Aorta (tissue), 5 donors: ENCODE data around the gene VEPH1. TPM values are rescaled to one million over a fixed set of nuclear protein-coding genes. Genes with fewer than 3 reads are reported as not detected.
A peak's percentile ranks its signal among the peaks of the same experiment; 100 is the strongest.

ENCODE experiments used
- ATAC-seq: fragments of 200-7000 bp; cut with Tn5 transposase; one replicate; pipeline ENCODE4 v1.9.1; 2022; ENCODE audit warnings: moderate library complexity; ENCODE audit not compliant: low FRiP score
- DNase-seq, 2 donors: peaks; one replicate each; pipeline ENCODE4 v3.0.0-alpha.2; 2020
- H3K27ac ChIP-seq, 2 donors: one replicate each; pipeline ENCODE4 v1.5.1; 2013; ENCODE audit warnings: low read length in 2 of 2, mild to moderate bottlenecking in 2 of 2, moderate library complexity in 2 of 2, control low read depth in 1 of 2, inconsistent platforms in 1 of 2, low read depth in 1 of 2
- H3K27me3 ChIP-seq, 2 donors: one replicate each; pipeline ENCODE4 v1.6.1; 2013; ENCODE audit warnings: control low read depth in 1 of 2, low read length in 1 of 2, mild to moderate bottlenecking in 1 of 2, moderate library complexity in 1 of 2; ENCODE audit not compliant: insufficient read depth in 2 of 2, control insufficient read depth in 1 of 2
- H3K36me3 ChIP-seq, 2 donors: one replicate each; pipeline ENCODE4 v1.6.1; 2013; ENCODE audit warnings: control low read depth in 1 of 2, low read length in 1 of 2, mild to moderate bottlenecking in 1 of 2; ENCODE audit not compliant: insufficient read depth in 2 of 2, control insufficient read depth in 1 of 2
- H3K4me1 ChIP-seq, 2 donors: one replicate each; pipeline ENCODE4 v1.6.1; 2013; ENCODE audit warnings: low read length in 2 of 2, control low read depth in 1 of 2, mild to moderate bottlenecking in 1 of 2, moderate library complexity in 1 of 2; ENCODE audit not compliant: insufficient read depth in 2 of 2, control insufficient read depth in 1 of 2
- H3K4me3 ChIP-seq, 2 donors: one replicate each; pipeline ENCODE4 v1.5.1; 2013; ENCODE audit warnings: low read length in 2 of 2, control low read depth in 1 of 2, mild to moderate bottlenecking in 1 of 2
- H3K9me3 ChIP-seq: one replicate; pipeline ENCODE4 v1.6.1; 2013; ENCODE audit warnings: mild to moderate bottlenecking, low read length; ENCODE audit not compliant: control insufficient read depth
- WGBS, 2 donors: extraction: QIAGEN DNeasy Blood & Tissue Kit; methylation state at CpG; one replicate each; pipeline ENCODE4 v1.1.7; 2013; 5-methylcytosine and 5-hydroxymethylcytosine counted together
- intact Hi-C, 2 donors: fragments of 100-400 bp; cut with DNase I; formaldehyde crosslinking; loops; one replicate each; pipeline versions ENCODE4 v1.14.2 to v1.15.0; 2022
- long read RNA-seq, 2 donors: library from polyadenylated mRNA; unstranded; transcript quantifications; one replicate each; pipeline ENCODE4 v2.0.0, GENCODE V29; 2020 to 2021
- polyA plus RNA-seq, 2 donors: library from polyadenylated mRNA; stranded (reverse); fragments of 200-250 nt; gene quantifications; one replicate each; pipeline ENCODE4 v1.2.3, GENCODE V29; 2013
- total RNA-seq, 2 donors: library from RNA; stranded (reverse); fragmentation: NEBNext Ultra II Directional; extraction: Animal tissue kit (Norgen Biotek cat#: 25700); gene quantifications; one replicate each; pipeline ENCODE4 v1.2.1, GENCODE V29; 2021
- donor health status: healthy with polysubstance abuse.
- donor health status: Bipolar disorder and iron deficiency.
- donor health status: DM: no; HTN: no; CAD: no.
- donor health status: DM: no; HTN: no; CAD: no.
- donor health status: DM: yes; HTN: yes; CAD: no.

Gene VEPH1
- total RNA-seq (under 1 TPM in 1 of 2 donors, not detected in 1; 0.81 TPM), polyA plus RNA-seq (under 1 TPM in 1 of 2 donors, not detected in 1; 0.77 TPM)
- long read RNA-seq, donor 1: 0 reads
- long read RNA-seq, donor 2, partial matches to known transcripts: 1 of 3 reads
- long read RNA-seq, donor 2, other reads (novel, unspliced or antisense): 2 of 3 reads

DNA sequence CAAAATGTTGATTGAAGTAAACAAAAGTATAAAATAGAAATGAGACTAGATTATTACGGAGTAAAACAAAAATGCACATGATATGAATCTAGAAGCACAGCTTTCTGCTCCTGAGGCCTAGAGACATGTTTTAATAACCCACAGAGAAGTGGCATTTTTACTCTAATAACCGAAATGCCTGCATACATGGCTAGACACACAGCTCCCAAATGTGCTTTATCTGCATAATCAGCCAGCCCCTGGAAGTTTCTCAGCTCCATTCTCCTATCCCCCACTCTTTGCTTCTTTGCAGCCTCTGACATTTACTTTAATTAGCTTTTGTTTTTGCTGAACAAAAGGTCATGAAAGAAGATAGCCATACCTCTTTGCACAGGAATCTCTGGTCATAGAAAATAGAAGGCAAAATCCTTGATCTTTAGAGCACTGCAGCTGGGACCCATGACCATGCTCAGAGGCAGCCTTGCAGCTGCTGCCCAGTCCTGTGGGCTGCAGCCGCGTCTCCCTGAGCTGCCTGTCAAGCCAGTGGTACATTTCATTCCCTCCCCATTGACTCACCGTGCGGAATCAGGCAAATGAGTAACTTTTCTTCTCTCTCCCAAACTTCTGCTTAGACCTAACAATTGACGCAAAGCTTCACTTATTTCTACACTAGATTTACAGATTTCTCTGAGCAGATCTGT is at the start of gene VEPH1:
VEPH1 (minus strand) TSS at position 501 of the 680 bp plus-strand sequence. CDS start 8,067 bp downstream, outside the sequence.
- no peak for ATAC-seq
- no peaks in the 10 kb centered on the region for H3K4me1 ChIP-seq
- no peak within 1 kb of the TSS for H3K4me3 ChIP-seq
- H3K27ac ChIP-seq: no peak within 1 kb of the TSS
- no peaks in the 10 kb centered on the region for H3K9me3 ChIP-seq
- no peak for DNase-seq
- intact Hi-C loops: no loop called here
- 73 to 77% methylated on average over 7 of the region's 7 CpGs for WGBS, 2 donors
- H3K27me3 ChIP-seq: no peaks in the 10 kb centered on the region
- H3K36me3 ChIP-seq: no peaks in the 10 kb centered on the region

DNA sequence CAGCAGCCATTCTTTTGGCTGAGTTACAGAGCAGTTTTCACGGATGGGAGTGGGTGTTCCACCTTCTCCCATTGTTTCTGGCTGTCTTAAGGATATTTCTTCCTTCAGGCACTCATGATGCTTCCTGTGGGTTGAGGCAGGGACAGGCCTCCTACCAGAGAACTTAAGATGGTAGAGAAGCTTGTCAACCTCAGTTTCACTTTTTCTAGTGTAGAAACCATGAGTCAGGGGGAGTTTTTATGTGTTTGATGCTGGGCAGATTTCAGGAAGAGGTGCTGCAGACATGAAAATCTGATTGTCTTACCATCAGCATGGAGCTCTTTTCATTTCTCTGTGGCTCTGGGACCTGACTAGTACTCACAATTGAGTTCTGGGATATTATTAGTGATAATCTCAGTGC is 48.7 kb upstream of the VEPH1 start:
- Histone ChIP-seq H3K4me3 (no peak overlapping the region), H3K9me3 (peaks cover 2% of the 10 kb centered on the region), H3K4me1 (no peaks in the 10 kb centered on the region), H3K27me3 (no peaks in the 10 kb centered on the region), H3K27ac (no peak overlapping the region), H3K36me3 (no peaks in the 10 kb centered on the region)
- DNase-seq: no peak
- intact Hi-C loops: no loop called here
- WGBS, 2 donors: 71 to 76% methylated on average over 1 of the region's 1 CpG
- no peak for ATAC-seq

DNA sequence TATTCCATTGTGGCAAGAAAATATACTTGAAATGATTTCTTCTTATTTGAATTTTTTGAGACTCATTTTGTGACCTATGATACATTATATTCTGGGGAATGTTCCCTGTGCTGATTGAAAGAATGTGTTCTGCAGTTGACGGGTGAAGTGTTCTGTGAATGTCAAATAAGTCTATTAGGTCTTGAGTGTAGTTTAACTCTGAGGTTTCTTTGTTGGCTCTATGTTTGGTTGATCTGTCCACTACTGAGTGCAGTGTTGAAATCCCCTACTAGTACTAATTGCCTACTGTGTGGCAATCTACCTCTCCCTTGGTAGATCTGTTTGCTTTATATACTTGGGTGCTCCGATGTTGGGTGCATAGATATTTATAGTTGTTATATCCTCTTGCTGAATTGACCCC is 46.3 kb upstream of the VEPH1 start:
- H3K4me1 ChIP-seq: no peaks in the 10 kb centered on the region
- H3K9me3 ChIP-seq: peaks cover 2% of the 10 kb centered on the region
- H3K27me3 ChIP-seq: no peaks in the 10 kb centered on the region
- DNase-seq (no peak), ATAC-seq (no peak)
- intact Hi-C loops: no loop called here
- H3K4me3 ChIP-seq: no peak overlapping the region
- no peaks in the 10 kb centered on the region for H3K36me3 ChIP-seq
- 64 to 74% methylated on average over 2 of the region's 2 CpGs for whole genome bisulfite sequencing, 2 donors
- H3K27ac ChIP-seq: no peak overlapping the region

DNA sequence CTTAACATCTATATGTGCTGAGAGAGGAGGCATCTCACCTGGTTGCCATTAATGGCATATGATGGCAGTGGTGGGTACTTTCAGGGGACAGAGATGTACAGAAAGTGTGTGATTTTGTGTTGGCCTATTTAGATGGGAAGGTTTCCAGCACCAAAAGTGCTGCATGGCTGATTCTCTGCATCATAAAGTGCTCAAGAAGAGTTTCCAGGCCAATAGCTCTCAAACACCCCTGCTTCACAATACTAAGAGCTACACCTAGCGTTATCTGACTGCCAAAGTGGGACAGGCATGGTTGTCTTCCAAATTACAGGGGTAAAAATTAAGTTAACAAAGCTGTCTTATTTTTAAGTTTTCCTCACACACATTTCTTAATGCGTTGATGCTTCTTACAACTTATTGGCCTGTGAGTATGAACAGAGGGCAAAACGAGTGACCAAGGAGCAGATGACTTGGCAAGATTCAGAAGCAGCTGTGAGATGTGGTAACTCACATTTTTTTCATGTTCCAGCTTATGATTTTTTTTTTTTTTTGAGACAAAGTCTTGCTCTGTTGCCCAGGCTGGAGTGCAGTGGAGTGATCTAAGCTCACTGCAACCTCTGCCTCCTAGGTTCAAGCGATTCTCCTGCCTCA is 41.4 kb upstream of the VEPH1 start:
- ATAC-seq: no peak
- H3K27me3 ChIP-seq: no peaks in the 10 kb centered on the region
- H3K27ac ChIP-seq: no peak overlapping the region
- H3K36me3 ChIP-seq: no peaks in the 10 kb centered on the region
- no peak for DNase-seq
- no peaks in the 10 kb centered on the region for H3K4me1 ChIP-seq
- intact Hi-C loops: no loop called here
- peaks cover 2% of the 10 kb centered on the region for H3K9me3 ChIP-seq
- 70 to 80% methylated on average over 4 of the region's 4 CpGs for WGBS, 2 donors
- no peak overlapping the region for H3K4me3 ChIP-seq

DNA sequence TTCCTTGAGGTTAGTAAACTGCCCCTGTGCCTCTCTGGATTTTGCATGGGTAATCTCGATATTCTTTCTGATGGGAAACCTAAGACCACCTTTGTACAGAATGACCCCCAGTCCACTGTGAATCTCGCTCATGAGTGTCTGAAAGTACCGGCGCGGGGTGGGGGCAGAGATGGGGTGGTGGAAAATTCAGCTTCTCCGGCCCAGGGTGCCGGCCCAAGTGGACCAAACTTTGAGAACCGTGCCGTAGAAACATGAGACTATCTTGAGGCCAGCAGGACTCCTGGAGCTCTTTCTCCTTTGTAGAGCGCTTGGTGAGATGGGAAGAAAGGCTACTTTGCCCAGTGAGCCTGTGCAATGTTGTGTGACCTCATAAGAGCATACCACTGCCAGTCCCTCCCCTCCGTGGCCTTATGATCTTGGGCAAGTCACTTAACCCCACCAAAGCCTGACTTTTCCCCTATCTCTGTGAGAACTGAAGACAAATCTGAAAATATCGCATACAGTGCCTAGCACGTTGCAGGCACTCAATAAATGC is 40.4 kb upstream of the VEPH1 start:
- ATAC-seq (no peak), DNase-seq (no peak)
- H3K4me1 ChIP-seq: no peaks in the 10 kb centered on the region
- no peaks in the 10 kb centered on the region for H3K36me3 ChIP-seq
- intact Hi-C loops: no loop called here
- peaks cover 2% of the 10 kb centered on the region for H3K9me3 ChIP-seq
- H3K27me3 ChIP-seq: no peaks in the 10 kb centered on the region
- H3K27ac ChIP-seq: no peak overlapping the region
- H3K4me3 ChIP-seq: peak overlapping the region; percentile 21 to 37
- WGBS, 2 donors: 73 to 78% methylated on average over 13 of the region's 13 CpGs

DNA sequence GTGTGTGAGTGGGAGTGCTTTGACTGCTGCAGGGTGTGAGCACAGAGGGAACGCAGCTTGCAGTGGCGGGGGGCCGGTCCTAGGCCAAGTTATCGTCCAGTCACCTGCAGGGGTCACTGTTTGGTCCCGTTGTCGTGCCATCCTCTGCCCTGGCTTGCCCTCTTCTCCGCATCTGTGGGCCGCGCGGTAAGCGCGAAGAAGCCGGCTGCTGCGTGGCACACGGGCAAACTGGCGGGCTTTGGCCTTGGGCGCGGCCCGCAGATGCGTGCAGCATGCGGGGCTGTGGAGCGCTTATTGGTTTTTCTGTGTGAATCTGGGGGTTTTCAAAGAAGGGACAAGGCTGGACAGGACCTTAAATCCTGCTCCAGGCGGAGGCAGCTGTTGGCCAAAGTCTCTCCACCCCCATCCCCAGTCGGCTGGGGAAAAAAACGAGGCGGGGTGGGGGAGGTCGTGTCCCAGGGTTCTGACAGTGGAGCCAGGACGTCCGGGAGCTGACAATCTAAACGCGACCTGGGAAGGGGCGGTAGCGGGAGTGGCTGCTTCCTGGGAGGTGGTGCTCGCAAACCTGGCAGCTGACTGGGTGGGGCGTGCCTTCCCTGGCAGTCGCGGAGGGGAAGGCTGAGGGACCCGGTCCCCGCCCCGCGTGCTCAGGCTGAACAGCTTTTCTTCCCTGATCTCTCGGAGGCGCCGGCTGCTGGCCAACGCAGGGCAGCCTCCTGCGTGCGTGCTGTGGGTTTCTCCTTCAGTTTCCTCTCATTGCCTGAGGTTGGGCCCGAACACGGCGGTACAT is 39.7 kb upstream of the VEPH1 start:
- no peak overlapping the region for H3K27ac ChIP-seq
- intact Hi-C loops: no loop called here
- peak overlapping the region; percentile 21 to 37 for H3K4me3 ChIP-seq
- WGBS, 2 donors: 6 to 7% methylated on average over 42 to 50 of the region's 50 CpGs
- peaks cover 2% of the 10 kb centered on the region for H3K9me3 ChIP-seq
- ATAC-seq (peak; percentile 59), DNase-seq (peak; percentile 75 to 83)
- H3K4me1 ChIP-seq: no peaks in the 10 kb centered on the region
- no peaks in the 10 kb centered on the region for H3K27me3 ChIP-seq
- no peaks in the 10 kb centered on the region for H3K36me3 ChIP-seq

DNA sequence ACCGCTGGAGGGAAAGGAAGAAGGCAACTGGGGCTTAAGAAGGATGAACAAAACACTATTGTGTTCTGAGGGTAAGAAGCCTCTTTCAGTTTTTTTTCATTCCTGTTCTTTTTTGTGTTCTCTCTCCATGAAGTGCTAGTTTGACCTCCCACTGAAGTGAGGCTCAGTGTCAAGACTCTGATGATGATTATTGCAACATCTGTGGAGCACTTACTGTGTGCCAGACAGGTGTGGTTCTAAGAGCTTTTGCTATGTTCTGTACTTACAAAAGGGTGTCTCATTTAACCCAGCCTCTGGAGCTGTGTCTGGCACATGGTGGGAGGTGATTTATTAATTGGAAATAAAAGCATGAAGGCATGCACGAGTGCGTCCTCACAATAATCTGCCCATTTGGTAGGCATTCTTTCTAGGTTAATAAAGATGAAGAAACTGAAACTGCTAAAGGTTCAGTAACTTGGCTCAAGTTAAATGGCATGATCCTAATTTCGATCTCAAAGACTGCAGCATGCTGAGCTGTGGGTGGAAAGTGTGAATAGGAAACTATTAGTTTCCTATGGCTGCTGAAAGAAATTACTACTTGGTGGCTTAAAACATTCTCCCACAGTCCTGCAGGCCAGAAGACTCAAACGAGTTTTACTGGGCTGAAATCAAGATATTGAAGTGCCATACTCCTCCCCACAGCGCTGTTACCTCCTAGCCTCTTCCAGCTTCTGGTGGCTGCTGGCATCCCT is 38.5 kb upstream of the VEPH1 start:
- no peak overlapping the region for H3K4me3 ChIP-seq
- H3K4me1 ChIP-seq: no peaks in the 10 kb centered on the region
- DNase-seq (no peak), ATAC-seq (no peak)
- intact Hi-C loops: no loop called here
- H3K27ac ChIP-seq: no peak overlapping the region
- H3K36me3 ChIP-seq: no peaks in the 10 kb centered on the region
- peaks cover 2% of the 10 kb centered on the region for H3K9me3 ChIP-seq
- 82 to 87% methylated on average over 6 of the region's 6 CpGs for WGBS, 2 donors
- no peaks in the 10 kb centered on the region for H3K27me3 ChIP-seq

DNA sequence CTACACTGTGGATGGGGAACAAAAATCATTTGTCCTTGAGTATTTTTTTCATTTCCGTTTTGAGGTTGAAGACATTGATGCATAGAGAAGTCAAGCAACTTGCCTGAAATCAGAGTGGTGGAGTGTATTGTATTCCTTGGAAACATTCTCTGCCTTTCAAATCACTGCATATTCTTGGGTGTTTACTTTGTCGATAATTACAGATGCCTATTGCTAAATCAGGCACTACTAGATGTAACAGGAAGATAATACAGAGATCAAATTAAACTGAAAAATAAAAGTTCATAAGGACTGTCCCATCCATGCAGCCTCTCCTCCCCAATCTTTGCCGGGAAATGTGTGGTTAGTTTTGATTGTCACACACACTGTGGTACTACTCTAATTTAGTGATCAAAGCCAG is 37.4 kb upstream of the VEPH1 start:
- WGBS, 2 donors: 37 to 46% methylated on average over 3 of the region's 3 CpGs
- ATAC-seq (no peak), DNase-seq (no peak)
- intact Hi-C loops: no loop called here
- Histone ChIP-seq H3K4me1 (no peaks in the 10 kb centered on the region), H3K27me3 (no peaks in the 10 kb centered on the region), H3K36me3 (no peaks in the 10 kb centered on the region), H3K27ac (no peak overlapping the region), H3K9me3 (peaks cover 2% of the 10 kb centered on the region), H3K4me3 (no peak overlapping the region)
